ENCODE data around the gene TBRG4.

TBRG4 gene

DNA sequence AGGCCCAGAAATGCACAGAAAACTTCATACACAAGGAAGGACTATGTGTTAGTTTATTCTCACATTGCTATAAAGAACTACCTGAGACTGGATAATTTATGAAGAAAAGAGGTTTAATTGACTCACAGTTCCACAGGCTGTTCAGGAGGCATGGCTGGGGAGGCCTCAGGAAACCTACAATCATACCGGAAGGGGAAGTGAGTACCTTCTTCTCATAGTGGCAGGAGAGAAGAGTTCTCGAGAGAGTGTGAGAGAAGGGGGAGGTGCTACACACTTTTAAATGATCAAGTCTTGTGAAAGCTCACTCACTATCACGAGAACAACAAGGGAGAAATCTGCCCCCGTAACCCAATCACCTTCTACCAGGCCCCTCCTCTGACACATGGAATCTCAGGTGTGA is 29.3 kb upstream of the TBRG4 start:
- no peak for DNase-seq

DNA sequence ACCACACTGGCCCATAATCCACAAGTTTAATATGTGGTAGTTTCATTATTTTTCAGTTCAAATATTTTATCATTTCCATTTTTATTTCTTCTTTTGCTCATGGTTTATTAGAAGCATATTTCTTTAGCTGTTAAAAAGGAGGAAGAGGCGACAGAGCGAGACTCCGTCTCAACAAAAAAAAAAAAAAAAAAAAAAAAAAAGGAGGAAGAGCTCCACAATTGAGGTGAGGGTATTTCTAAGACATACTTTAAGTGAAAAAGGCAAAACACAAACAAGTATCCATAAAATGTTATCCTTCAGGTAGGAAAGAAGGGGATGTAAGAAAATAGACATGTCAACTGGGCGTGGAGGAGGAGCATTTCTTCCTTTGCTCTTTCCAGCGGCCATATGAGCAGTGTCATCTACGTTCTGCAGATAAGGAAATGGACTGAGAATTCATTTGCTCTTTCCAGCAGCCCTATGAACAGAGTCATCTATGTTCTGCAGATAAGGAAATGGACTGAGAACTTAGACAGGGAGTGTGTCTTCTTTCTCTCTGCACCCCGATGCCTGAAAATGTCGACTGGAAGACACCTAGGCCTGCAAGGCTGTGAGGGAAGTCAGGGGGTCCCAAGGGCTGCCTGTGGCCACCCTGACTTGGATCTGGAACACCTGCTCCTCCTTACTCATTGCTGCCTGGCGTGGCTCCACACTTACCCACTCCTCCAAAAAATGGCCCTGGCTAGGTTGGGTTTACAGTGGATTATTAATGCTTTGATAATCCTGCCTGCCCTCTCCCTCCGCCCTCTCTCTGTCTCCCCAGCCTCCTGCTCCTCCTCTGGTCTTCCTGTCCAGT is 27.2 kb upstream of the TBRG4 start:
- DNase-seq: no peak

GRCh38 chr7:45136106-45137060 is 24.9 kb upstream of the TBRG4 start:
- DNase-seq: peak; percentile 68

GRCh38 chr7:45133877-45134276 is 22.4 kb upstream of the TBRG4 start:
- no peak for DNase-seq

DNA sequence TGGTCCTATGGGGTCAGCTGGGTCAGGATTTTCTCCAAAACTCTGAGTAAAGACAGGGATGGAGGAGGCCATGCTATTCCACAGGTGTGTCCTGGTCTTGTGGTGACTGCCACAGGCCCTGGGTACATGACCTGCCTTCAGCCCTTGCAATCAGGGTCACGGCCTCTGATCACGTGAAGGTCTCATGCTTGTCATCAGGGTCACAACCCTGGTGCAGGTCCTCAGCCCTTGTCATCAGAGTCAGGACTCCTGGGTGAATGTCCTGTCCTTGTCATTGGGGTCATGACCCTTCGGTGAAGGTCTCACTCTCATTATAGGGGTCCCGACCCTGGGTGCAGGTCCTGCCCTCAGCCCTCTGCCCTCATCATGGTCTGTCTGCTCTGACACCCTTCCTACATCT is 21.9 kb upstream of the TBRG4 start:
- DNase-seq: no peak

DNA sequence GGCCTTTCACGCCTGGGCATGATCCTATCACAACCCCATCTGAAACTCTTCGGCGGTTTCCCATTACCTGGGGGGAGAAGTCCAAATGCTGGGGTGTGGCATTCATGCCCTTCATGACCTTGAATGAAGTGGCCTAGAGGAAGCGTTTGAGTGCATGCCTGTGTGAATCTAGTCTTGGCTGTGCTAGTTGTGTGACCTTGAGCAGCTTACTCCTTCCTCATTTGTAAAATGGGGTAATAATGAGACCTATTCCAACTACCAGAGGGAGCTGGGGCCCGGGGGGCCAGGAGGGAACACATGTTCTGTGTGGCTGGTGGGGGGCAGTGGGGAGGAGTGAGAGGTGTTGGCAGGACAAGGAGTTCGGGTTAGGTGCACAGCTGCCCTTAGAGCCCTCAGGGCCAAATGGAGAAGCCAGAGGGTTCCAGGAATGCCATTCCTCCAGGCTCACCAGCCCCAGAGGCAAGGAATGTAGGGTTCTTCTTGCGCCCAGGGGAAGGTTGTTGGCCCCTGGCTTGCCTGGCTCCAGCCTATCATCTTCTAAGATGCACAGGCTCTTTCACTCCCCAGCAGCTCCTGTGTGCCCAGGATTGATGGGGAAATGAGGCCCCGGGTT is 21.3 kb upstream of the TBRG4 start:
- no peak for DNase-seq

GRCh38 chr7:45131891-45132290 is 20.4 kb upstream of the TBRG4 start:
- no peak for DNase-seq

DNA sequence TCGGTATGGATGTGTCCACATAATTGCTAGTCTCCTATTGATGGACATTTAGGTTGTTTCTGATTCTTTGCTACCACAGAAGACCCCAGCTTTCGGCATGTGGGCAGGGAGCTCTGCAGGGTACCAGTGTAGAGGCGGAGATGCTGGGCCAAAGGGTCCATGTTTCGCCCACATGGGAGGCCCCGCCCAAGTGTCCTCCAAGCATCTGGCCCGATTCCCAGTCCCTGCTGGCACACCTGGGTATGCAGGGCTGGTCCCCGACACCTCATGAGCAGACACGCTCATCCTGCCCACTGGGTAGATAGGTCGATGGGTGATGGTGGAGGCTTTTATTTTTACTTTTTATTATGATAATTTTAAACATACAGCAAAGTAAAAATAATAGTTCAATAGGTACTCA is 19.4 kb upstream of the TBRG4 start:
- no peak for DNase-seq

DNA sequence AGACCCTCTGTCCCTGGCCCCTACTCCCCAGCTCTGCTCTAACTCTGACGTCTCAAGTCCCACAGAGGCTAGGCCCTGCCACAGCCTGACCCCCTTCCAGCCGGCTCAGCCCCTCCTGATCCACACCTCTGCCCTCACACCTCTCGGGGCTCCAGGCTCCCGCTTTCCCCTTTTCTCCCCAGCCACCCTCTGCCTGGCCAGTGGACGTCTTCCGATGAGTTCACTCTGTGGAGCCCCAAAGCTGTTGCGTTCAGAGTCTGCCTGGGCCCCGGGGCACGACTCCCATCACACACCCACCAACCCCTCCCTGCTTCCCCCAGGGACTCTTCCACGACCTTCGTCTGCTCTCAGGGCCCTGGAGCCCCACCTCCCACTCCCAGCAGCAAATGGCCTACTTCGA is 18.4 kb upstream of the TBRG4 start:
- DNase-seq: no peak

DNA sequence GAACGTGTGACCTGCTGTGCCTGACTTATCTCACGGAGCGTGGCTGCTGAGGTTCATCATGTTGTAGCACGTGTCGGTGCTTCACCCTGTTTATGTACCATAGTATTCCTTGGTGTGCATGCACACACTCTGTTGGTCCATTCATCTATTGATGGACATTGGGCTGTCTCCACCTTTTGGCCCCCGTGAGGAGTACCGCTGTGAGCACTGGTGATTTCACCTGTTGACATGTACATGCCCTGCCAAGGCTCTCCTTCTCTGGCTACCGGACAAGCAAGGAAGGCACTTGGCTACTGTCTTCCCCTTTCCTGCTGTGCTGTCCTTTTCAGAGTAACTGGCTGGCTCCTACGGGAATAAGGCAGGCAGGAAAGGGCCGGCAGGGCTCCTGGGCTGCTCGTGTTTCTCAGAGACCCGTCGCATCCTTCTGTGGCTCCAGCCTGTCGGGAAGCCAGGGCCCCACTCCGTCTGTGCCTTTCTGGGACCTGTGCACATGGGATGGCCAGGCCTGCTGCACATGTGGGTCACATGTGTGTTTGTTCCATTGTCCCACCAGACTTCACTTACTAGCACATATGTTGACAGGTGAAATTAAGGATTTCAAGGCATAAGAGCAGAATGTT is 17.8 kb upstream of the TBRG4 start:
- no peak for DNase-seq

DNA sequence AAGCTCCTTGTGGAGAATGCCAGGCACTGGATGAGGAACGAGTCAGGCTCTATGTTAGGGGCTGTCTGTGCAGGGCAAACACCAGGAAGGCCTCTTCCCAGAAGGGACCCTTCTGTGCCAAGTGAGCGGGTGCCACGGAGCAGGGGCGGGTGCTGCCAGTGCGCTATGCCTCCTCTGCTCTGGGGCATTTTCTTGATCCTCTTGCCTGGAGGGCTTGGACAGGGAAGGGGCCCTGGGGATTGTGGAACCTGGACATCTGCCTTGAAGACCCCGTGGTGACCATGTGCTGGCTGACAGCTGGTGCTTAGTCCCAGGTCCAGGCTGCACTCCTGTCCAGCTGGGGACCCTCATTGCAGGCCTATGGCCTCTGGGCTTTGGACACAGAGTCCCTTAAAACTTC is 15.4 kb upstream of the TBRG4 start:
- DNase-seq: no peak

- no peak for DNase-seq
Measured at GRCh38 chr7:45126201-45126600, 14.7 kb upstream of the TBRG4 start.

GRCh38 chr7:45125193-45125904 is 13.9 kb upstream of the TBRG4 start:
- DNase-seq: no peak

- DNase-seq: no peak
Measured at GRCh38 chr7:45123913-45124710, 12.6 kb upstream of the TBRG4 start.

GRCh38 chr7:45122975-45123860 is 11.7 kb upstream of the TBRG4 start:
- no peak for DNase-seq

- DNase-seq: no peak
Measured at GRCh38 chr7:45119550-45119949, 8.1 kb upstream of the TBRG4 start.

GRCh38 chr7:45118889-45119331 is 7.4 kb upstream of the TBRG4 start:
- no peak for DNase-seq

- no peak for DNase-seq
Measured at GRCh38 chr7:45118292-45118691, 6.8 kb upstream of the TBRG4 start.

DNA sequence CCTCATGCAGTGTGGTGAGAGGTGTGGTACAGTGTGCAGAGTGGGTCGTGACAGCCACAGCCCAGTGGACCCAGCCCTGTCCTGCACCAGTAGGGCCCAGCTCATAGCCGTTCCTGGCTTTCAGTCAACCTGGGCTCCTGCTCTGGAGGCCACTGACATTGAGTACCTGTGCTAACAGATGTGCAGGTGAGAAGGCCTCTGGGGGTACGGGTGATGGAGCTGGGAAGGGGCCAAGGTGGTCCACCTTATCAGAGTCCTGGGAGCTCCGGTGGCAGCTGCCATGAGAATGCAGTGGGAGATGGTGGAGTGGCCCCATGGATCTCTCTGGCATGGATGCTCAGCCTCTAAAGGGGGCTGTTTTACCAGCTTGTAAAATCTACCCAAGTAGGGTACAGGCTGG is 6.1 kb upstream of the TBRG4 start:
- DNase-seq: no peak

DNA sequence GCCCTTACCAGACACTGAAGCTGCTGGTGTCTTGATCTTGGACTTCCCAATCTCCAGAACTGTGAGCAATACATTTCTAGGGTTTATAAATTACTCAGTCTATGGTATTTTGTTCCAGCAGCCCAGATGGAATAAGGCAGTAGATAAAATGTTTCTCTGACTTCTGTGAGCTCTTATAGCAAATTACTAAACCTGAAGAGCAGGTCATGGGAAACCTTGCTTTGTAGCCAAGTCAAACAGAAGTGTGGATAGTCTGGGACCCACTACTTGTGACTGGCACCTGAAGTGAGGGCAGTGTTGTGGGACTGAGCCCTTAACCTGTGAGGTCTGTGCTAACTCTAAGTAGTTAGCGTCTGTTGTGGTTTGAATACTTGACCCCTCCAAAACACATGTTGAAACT is 4.6 kb upstream of the TBRG4 start:
- no peak for DNase-seq

Data from NCI-H2171 treated with DMSO at 0.1 percent for 48 hours (cell line).